Activated T-cell treated with anti-CD3 and anti-CD28 coated beads for 1 hour (primary cell): ENCODE measurements around the gene SNX27.
A peak's percentile ranks its signal among the peaks of the same experiment; 100 is the strongest.

ENCODE experiments used
- DNase-seq: peaks from one replicate; pipeline ENCODE4 v3.0.0-alpha.2; 2020; ENCODE audit warnings: low read depth

SNX27 gene

DNA sequence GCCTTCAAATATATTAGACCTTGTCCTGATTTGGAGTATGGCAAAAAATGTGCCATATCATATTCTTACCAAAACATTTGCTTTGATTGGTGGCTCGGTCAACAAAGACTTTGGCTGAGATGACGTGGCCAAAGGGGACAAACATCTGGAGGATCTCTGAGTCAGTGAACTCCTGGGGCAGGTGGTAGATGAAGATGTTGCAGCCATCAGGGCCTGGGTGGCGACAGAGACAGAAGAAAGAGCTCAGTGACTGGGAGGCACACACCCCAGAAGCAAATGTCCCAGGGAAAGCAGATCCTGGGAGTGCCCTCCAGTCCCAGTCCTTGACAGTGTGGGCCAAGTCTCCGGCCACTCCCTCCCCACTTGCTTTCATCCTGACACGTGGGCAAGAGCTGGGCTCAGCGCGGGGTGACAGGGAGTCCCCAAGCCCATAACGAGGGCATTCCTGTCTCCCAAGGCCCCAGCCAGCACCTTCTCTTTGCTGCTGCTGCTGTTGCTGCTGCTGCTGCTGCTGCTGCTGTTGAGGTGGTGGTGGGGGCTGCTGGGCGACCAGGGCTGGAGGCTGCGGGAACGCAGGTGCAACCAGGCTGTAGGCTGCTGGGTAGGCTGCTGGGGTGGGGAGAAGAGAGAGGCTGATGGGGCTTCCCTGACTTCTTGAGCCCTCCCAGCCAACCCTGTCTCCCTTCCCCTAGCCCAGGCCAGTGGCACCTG, 94.1 kb downstream of the SNX27 start:
- DNase-seq = no peak

DNA sequence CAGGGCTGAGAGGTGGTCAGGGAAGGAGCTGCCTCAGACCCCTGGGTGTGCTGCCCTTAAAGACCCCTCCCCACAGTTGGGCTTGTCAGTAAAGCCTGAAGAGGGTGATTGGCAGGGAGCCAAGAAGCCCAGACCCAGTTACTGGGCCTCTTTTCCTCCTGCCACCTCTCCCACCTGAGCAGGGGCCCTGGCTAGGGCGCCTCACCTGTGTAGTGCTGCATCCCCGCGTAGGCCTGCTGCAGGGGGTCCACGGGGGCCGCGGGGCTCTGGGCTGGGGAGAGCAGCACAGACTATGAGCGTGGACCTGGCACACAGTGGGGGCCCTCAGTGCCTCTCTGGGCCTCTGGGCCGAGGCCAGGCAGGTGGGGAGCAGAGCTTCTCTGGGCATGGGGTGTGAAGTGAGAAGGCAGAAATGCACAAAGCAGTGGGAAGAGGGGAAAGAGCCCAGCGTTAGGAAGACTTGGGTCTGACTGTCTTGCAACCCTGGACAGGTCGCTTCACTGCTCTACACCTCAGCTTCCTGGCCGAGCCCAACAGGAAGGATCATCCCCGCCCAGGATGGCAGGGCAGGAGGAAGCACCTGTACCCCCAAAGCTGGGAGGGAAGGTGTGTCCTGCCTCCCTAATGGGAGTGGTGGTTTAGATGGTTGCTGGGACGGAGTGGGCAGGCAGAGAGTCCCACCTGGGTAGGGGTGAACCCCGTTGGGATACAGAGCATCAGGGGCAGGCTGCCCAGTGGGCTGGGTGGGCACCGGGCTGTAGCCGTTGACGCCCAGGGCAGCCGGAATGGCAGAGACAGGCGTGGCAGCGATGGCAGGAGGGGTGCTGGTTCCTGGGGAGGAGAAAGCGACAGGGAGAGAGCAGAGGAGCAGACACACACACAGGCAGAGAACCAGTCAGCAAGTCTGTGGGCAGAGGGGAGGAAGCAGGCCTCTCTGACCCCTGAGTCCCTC, 94.9 kb downstream of the SNX27 start:
- DNase-seq = no peak

DNA sequence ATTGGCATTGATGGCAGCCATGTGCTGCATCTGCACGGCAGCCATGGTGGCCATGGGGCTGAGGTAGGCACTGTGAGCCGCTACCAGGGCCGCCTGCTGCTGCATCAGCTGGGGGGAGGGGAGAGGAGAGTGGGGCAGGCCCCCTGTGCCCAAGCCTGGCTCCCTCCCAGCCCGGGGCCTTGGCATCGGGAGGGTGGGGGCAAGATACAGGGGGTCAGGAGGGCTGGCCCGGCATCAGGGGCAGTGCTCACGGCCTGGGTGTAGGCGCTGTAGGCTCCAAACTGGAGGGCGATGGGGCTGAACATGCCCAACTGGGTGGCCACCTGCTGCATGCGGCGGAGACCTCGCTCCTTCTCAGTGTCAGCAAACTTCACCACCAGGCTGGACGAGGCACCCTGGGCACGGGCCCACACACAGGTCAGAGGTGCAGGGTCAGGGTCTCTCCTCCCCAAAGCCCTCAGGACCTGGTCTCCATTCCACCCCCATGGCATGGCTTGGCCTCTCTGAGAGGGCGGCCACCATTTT, 95.8 kb downstream of the SNX27 start:
- no peak for DNase-seq

DNA sequence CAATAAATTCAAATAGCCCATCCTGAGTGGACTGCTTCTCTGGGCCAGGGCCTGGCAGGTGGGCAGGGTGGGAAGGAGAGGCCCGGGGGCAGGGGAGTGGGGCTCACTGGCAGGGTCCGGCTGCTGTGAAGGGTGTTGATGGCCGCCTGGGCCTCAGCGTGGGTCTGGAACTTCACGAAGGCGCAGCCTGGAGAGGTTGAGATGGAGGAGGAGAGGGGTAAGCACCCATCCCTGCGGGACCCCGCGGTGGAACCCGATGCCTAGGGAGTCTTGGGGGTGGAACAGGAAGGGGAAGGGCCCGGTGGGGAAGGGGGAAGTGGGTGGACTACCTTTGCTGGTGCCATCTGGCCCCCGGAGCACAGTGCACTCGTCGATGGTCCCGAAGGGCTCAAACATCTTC, 97.0 kb downstream of the SNX27 start:
- no peak for DNase-seq

DNA sequence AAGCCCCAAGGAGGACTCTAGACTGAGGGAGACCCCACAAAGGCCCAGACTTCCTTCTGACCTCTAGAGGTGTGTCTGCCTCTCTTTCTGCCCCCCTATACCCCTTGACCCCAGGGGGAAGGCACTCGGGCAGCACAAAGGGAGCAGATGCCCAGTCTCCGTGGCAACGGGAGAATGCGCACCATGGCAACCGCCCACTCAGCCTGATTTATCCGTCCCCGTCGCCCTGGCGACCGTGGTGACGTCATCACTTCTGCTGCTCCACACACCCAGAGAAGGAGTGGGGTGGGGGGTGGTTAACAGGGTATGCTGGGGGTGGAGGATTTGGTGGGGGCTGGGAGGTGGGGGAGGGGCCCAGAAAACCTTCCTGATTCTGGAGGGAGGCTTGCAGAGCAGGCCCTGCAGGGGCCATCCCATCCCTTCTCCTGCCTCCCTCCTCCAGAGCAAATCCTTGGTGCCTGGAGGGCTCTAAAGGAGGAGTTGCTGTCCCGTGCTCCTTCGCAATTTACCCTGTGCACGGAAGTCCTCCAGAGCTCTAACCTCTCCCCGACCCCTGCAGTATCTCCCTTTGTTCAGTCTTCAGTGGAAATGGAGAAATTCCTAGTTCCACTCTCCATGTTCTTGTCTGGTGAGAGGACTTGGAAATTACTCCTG, 98.5 kb downstream of the SNX27 start:
- DNase-seq = no peak

DNA sequence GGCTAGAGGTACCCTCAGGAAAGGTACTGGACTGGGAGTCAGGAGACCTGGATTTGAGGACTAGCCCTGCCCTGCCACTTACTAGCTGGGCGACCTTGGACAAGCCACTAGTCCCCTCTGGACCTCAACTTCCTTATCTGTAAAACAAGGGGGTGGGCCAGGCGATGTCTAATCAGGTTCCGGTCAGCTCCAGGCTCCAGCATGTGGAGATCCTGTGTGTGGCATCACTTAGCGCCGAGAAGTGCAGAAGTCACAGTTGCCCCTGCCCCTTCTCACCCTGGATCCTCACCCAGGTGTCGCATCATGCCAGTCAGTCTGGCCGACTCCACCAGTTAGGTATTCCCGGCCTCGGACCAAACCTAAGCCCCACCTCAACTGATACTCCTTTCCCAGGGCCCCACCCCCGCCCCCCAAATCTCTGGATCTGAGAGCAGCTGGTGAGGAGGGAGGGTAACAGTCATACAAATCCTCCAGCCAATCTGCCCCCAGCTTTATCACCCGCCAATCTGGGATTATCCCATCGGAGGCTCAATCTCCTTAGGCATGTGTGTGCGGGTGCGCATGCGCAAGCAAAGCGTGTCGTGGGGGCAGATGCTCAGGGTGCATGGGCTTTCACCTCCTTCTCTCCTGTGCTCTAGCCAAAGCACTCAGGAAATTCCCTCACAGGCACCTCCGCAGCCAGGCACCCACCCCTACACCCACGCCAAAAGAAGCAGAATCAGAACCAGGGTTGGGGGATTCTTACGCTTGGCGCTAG, 99.4 kb downstream of the SNX27 start:
- no peak for DNase-seq

DNA sequence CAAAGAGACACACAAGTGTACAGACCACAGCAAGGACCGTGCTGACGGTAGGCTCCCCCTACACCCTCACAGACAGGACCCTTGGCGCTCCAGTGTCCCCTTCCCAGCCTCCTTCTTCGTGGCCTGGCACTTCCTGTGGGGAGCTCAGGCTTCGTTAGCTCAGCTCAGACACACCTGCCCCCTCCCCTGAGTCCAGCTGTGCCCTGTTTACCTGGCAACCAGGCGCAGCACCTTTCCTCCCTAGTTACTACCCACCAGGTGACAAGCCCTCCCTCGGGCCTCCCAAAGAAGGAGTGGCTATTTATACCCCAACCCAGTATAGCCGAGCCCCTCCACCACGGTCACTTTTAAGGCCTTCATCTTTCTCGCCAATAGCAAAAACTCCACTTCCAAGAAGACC, 100.1 kb downstream of the SNX27 start:
- no peak for DNase-seq

DNA sequence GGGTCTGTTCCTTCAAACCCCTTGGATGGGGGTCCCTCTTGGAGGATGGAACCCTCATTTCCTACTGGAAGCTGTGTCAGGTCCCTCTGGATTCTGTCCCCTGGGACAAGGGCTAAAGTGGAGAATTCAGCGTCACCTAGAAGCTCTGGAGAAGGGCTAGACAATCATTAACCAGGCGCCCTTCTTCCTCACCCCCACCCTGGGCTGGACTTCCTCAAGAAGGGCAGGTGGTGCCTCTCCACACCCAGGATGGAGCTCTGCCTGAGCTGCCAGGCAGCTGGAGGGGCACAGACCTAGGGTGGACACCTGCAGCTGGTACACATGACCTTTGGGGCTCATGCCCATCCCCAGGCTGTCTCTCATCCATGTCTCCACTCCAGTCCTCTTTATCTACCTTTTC, 101.2 kb downstream of the SNX27 start:
- no peak for DNase-seq

DNA sequence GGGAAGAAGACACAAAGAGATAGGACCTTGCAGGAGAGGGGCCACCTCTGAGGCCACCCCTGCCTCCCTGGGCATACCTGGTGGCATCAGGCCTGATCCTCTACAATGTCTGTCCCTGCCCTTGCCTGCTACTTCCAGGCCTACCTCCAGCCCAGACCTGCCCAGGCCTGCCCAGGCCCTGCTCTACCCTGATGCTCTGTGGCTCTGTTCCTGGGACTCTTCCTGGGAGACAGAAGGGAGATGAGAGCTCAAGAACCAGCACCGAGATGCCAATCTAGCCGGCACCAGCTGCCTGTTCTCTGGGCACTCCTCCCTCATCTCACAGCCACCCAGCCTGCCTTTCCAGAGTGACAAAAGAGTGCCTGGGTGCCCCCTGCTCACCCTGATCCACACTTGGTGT, 102.0 kb downstream of the SNX27 start:
- no peak for DNase-seq

DNA sequence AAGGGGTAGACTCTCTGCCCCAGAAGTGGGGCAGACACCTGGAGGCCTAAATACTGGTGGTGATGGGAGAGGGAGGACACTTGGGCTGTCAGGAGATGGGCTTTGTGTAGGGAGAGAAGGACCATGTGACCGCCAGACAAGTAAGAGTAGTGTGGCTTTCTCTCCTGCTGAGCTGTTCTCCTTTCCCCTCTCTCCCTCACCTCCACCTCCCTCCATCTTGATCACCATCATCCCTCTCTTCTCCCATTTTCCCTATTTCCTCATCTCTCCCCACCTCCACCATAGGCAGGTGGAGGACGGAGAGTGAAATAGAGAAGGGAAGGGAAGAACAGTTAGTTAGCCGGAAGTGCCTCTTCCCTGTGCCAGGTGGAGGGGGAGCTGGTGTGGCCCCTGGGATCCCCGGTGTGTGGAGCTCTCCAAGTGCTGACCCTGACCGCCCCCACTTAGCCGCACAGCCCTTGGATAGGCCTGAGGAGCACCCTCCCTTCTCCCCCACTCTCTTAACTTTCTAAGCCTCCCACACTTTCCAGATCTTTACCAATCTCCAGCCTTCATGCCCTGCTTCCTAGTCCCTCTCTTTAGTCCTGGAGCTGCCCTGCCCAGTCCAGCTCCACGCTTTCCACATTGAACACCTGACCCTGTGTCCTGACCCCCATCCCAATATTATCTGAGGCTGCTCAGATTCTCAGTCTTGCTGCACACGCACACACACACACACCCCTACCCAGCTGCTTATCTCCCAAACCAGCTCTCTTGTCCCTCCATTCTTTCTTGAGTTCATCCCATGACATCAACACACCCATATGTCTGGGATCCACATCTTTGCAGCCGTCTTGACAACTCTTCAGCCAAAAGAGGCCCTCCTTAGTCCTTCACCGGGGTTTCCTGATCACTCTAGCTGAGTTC, 103.2 kb downstream of the SNX27 start:
- DNase-seq = no peak

DNA sequence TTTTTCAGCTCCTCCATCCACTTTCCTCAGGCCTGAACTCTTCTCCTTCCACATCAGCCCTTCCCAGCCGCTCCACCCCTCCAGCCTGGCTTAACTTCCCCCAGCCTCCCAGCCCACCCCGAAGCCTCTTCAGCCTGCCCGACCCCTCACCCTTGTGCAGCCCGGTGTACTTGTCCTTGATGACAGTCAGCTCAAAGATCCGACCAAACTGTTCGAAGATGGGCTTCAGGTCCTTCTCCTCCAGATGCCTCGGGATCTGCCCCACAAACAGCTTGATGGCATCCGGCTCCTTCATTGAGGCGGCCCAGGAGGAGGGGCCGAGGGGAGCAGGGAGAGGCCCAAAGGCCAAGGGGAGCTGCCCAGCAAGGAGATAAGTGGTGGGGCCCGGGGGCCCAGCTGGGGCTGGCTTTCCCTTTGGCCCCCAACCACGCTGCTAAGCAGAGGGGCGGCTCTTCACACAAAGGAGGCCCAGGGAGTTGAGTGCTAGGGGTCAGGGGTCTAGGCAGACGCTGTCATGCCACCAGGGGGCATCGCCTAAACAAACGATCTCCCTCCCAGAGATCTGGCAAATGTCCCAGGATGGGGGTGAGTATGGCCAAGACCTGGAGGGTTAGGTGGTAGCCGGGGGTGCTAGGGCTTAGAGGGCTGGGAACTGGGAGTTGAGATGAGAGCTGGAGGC, 104.0 kb downstream of the SNX27 start:
- DNase-seq = no peak

DNA sequence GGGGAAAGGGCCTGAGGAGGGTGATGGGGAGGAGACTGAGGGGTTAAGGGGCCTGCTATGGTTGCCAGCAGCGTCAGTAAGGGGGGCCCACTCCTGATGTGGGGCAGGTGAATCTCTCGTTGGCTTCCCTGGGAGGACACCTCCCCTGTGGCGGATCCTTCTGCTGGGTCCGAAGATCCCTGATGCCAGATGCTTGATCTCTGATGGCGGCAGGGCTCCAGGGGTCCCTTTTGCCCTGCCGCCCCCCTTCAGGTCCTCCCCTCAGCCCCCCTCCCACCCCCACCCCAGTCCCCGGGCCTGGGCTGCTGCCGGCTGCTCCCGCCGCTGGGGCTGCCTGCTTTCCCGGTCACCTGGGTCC, 104.5 kb downstream of the SNX27 start:
- no peak for DNase-seq

DNA sequence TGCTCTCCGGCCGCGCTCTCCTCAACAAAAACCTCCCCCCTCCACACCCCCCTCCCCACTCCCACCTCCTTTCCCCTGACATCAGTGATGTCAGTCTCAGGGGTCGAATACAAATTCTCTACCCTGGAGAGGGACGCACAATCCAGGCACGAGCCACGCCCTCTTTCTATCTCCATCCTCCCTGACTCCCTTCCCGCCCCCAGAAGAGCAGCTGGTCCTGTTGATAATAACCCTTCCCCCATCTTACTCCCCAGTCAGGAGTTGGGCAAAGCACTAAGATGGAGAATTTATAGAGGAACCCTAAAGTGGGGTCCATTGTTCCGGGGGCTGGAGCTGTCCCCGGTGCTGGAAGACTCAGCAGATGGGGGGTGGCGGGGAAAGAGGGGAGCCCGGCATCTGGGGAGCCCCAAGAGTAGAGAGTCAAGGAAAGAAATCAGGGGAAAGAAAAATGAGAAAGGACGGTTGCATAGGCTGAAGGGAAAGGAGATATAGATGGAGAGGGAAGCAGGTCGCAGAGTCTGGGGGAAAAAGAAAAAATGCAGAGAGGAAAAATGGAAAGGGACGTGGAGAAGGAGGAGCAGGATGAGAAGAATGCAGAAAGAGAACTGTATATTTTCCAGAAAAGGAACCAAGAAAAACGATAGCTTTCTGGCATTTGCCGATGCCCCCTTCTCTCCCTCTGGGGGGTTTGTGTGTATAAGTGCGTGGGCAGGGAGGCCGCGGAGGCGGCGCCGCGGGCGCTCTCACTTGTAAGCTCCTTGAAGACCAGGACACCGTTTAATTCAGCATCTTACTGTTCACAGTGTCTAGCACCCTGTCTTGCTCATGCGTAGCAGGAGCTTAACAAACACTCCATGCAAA, 105.2 kb downstream of the SNX27 start, which contains the start of gene CELF3:
CELF3 (minus strand) TSS at position 33 of the 861 bp plus-strand sequence. CDS start 783 bp downstream, outside the sequence.
- no peak for DNase-seq

DNA sequence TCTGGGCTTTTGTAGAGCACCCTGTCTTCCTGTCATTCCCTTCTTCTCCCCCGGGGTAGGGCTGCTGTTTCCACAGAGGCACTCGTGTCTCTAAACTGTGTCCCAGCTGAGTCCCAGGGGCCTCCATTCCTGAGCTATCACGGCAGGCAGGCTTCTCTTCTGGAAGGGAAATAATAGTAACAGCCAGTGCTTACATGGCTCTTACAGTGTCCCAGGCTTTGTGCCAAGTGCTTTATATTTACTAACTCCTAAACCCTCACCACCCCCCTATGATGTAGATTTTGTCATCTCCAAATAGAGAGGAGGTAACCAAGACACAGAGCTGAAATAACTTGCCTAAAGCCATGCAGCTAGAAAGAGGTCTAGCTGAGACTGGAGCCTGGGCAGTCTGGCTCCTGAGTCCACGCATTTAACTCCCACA, 106.2 kb downstream of the SNX27 start:
- DNase-seq = no peak

DNA sequence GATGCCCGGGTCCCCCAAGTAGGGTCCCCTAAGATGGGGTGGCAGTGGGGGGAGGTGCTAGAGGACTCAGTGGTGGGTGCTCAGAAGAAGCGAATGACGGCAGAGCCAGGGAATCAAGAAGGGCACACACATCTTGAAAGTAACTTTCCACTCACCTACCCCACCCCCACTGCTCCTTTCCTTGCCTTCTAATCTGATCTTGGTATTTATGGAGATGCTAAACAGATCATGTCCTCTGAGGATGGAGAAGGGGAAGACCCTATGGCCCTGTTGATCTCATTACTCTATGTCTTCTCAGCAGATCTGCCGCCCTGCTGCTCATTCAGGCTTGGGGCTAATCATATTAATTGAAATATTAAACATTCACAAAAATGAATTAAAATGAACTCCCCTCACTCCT, 106.8 kb downstream of the SNX27 start:
- no peak for DNase-seq

DNA sequence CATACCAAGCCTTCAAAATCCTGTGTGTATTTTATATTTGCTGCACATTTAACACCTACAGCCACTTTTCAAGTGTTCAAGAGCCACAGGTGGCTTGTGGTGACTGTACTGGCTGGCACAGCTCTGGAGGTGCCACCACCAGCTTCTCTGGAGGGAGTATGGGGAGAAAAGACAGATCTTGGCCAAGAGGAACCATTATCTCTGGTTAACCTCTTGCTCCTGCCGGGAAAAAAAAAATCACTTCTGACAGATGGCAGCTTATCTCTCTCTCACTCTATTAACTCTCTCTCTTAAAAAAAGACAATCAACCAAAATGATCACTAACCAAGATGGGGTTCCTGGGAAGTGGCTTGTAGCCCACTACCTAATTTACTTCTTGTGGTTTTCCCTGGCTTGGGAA, 108.3 kb downstream of the SNX27 start:
- DNase-seq = no peak

DNA sequence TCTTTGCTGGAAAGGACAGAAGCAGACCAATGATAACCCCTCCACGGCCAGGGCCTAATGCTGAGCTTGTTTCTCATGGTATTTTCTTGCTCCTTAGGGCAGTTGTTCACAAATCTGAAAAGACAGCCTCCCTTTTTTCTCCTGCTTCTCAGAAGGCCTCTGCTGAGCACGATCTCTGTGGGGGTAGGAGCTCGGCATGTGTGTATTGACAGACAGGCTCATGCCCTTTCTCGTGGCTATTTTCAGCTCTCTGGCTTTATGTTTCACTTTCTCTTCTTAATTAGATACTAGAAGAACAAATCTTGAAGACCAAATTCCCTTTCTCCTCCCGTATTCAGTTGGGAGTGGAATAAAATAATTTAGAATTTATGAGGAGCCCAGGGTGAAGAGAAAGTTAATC, 108.7 kb downstream of the SNX27 start:
- no peak for DNase-seq

DNA sequence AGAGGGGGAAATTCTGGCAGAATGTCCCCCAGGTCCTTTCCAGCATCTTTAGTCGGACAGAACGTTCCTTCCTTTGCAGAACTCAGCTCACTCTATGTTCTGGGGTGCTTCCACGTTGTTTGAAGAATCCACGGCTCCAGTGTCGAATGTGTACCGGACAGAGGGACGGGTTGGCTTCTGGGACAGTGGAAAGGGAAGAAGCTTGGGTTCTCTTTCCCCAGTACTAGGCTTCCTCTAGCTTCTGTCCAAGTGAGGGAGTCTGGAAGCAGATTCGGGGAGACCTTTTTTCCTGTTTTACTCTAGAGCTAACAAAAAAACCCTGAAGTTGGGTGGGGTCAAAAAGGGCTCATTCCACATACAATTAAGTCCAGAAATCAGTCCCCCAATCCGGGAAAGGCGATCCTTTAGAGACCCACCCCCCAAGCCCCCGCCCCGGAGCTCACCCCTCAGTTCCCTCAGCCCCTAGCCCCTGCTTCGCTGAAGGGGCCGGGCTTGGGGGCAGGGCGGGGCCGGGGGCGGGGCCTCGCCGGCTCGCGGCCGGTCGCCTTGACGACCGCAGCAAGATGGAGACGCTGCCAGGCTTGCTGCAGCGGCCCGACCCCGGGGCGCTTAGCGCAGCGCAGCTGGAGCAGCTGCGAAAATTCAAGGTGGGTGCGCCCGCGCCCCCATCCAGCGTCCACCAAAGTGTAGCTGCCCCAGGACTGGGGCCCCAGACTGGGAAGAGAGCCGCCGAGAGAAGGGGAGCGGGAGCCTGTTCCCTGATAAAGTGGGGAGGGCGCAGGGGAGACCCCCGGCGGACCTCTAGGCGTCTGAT, 109.3 kb downstream of the SNX27 start, which contains the start of gene RIIAD1:
RIIAD1 (plus strand) TSS at position 549 of the 814 bp plus-strand sequence; CDS start at position 564, 15 bp downstream.
- peak; percentile 22 for DNase-seq
